Progenitor cell of endocrine pancreas (in vitro differentiated cells): ENCODE data around the gene LYPD5. TPM values are rescaled to one million over a fixed set of nuclear protein-coding genes. Genes with fewer than 3 reads are reported as not detected.
A peak's percentile ranks its signal among the peaks of the same experiment; 100 is the strongest.

Experiments
- DNase-seq: peaks from one replicate; pipeline ENCODE4 v3.0.0; 2021; ENCODE audit warnings: low spot score; ENCODE audit not compliant: unreplicated experiment
- H3K27ac Mint-ChIP-seq: 2 replicates; pipeline ENCODE4 v1.8.0; 2021; ENCODE audit warnings: mild to moderate bottlenecking, moderate library complexity, mixed read lengths
- H3K27me3 Mint-ChIP-seq: 2 replicates; pipeline ENCODE4 v1.8.0; 2021; ENCODE audit warnings: mixed read lengths
- H3K36me3 Mint-ChIP-seq: 2 replicates; pipeline ENCODE4 v1.8.0; 2022; ENCODE audit warnings: mixed read lengths; ENCODE audit not compliant: insufficient read depth
- H3K4me1 Mint-ChIP-seq: 2 replicates; pipeline ENCODE4 v1.8.0; 2021; ENCODE audit warnings: low read depth, mixed read lengths
- H3K4me3 Mint-ChIP-seq: 2 replicates; pipeline ENCODE4 v1.8.0; 2021; ENCODE audit warnings: low read depth, mild to moderate bottlenecking, moderate library complexity, mixed read lengths
- H3K9me3 Mint-ChIP-seq: 2 replicates; pipeline ENCODE4 v1.8.0; 2021; ENCODE audit warnings: low read depth, mixed read lengths
- total RNA-seq: library from RNA; stranded (reverse); gene quantifications from 2 replicates; pipeline ENCODE4 v1.2.1, GENCODE V29; 2021
- TF ChIP-seq, protein P1 (sequence below): fragments of 200-600 bp; sonication (generic); IDR thresholded peaks from one replicate; pipeline ENCODE4 v1.5.0; 2021; ENCODE audit warnings: antibody characterized with exemption, mild to moderate bottlenecking; ENCODE audit not compliant: unreplicated experiment

The LYPD5 gene
- total RNA-seq, 1 donor from 2014 or later = not detected

- peaks cover 2% of the 10 kb centered on the region for H3K4me1 Mint-ChIP-seq
- no peak for DNase-seq
- H3K4me3 Mint-ChIP-seq = no peak overlapping the region
- H3K36me3 Mint-ChIP-seq = no peaks in the 10 kb centered on the region
- peaks cover 22% of the 10 kb centered on the region for H3K27me3 Mint-ChIP-seq
- no peak overlapping the region for H3K27ac Mint-ChIP-seq
- no peaks in the 10 kb centered on the region for H3K9me3 Mint-ChIP-seq
- TF ChIP-seq, protein P1, sequence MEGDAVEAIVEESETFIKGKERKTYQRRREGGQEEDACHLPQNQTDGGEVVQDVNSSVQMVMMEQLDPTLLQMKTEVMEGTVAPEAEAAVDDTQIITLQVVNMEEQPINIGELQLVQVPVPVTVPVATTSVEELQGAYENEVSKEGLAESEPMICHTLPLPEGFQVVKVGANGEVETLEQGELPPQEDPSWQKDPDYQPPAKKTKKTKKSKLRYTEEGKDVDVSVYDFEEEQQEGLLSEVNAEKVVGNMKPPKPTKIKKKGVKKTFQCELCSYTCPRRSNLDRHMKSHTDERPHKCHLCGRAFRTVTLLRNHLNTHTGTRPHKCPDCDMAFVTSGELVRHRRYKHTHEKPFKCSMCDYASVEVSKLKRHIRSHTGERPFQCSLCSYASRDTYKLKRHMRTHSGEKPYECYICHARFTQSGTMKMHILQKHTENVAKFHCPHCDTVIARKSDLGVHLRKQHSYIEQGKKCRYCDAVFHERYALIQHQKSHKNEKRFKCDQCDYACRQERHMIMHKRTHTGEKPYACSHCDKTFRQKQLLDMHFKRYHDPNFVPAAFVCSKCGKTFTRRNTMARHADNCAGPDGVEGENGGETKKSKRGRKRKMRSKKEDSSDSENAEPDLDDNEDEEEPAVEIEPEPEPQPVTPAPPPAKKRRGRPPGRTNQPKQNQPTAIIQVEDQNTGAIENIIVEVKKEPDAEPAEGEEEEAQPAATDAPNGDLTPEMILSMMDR = no peak
Observed at GRCh38 chr19:43763473-43763939, 38.7 kb downstream of the LYPD5 start.

DNA sequence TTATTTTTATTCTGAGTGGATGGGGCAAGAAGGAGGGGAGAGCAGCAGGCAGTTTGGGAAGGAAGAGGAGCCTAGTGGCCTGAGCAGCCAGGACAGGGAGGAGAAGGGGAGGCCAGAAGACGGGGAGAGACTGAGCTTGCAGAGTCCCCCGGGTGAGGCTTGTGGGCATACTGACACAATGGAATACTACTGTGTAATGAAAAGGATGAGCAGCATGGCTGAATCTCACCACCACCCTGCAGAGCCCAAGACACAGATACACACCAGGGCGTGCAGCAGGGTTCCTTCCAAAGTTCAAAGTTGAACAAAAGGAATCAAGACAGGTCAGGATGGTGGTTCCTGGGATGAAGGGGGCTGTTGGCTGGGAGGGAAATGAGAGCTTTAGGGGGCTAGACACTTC is 39.4 kb downstream of the LYPD5 start:
- H3K4me3 Mint-ChIP-seq = no peak overlapping the region
- H3K9me3 Mint-ChIP-seq = no peaks in the 10 kb centered on the region
- no peaks in the 10 kb centered on the region for H3K4me1 Mint-ChIP-seq
- no peak overlapping the region for H3K27ac Mint-ChIP-seq
- no peaks in the 10 kb centered on the region for H3K36me3 Mint-ChIP-seq
- TF ChIP-seq, protein P1 = no peak
- DNase-seq = no peak
- H3K27me3 Mint-ChIP-seq = peaks cover 18% of the 10 kb centered on the region

GRCh38 chr19:43760941-43761340 is 41.3 kb downstream of the LYPD5 start:
- peaks cover 3% of the 10 kb centered on the region for H3K4me1 Mint-ChIP-seq
- DNase-seq = no peak
- H3K27me3 Mint-ChIP-seq = peaks cover 8% of the 10 kb centered on the region
- TF ChIP-seq, protein P1 = no peak
- H3K9me3 Mint-ChIP-seq = no peaks in the 10 kb centered on the region
- H3K4me3 Mint-ChIP-seq = no peak overlapping the region
- no peak overlapping the region for H3K27ac Mint-ChIP-seq
- no peaks in the 10 kb centered on the region for H3K36me3 Mint-ChIP-seq

DNA sequence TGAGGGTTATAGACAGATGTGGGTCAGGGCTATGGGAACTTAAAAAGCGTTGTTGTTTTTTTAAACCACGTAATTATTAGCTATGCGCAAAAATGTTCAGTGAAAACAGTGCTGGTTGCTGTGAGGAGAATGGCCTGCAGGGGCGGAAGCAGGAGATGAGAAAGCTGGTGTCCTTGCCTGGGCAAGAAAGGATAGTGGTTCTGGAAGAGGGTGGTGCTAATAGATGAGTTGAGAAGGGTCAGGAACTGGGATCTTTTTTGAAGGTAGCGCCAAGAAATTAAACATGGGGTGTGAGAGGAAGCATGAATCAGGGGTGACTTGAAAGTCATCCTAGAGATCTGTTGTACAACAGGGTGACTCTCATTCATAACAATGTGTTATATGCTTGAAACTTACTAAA is 42.7 kb downstream of the LYPD5 start:
- Mint-ChIP-seq H3K27me3 (peaks cover 4% of the 10 kb centered on the region), H3K27ac (no peak overlapping the region), H3K4me3 (no peak overlapping the region), H3K4me1 (peaks cover 4% of the 10 kb centered on the region), H3K9me3 (no peaks in the 10 kb centered on the region), H3K36me3 (no peaks in the 10 kb centered on the region)
- TF ChIP-seq, protein P1 = peak; percentile 19
- no peak for DNase-seq

DNA sequence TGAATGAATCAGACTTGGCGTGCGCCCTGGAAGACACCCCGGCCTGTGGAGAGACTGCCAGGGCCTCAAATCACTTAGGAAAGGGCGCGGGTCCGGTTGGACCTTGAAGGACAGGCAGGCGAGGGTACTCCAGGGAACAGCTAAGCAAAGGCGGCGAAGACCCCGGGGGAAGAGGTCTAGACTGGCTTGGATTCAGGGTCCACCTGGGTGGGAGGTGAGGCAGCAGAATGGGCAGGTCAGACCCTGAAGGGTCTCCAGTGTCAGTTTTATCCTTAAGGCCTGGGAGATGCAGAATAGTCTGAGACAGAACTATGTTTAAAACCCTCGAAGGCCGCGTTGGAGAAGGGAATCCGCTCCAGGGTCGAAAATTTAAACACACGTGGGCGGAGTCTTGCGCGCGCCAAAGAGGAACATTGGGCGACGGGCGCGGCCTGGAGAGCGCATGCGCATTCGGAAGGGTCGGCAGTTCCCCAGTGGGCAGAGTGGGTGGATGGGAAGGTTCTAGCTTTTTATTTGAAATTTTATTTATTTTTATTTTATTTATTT is 46.9 kb downstream of the LYPD5 start:
- TF ChIP-seq, protein P1 = no peak
- H3K27me3 Mint-ChIP-seq = no peaks in the 10 kb centered on the region
- peak; percentile 55 for DNase-seq
- peak overlapping the region; percentile 98 for H3K4me3 Mint-ChIP-seq
- H3K4me1 Mint-ChIP-seq = peaks cover 14% of the 10 kb centered on the region
- peak overlapping the region; percentile 99 for H3K27ac Mint-ChIP-seq
- peaks cover 4% of the 10 kb centered on the region for H3K36me3 Mint-ChIP-seq
- H3K9me3 Mint-ChIP-seq = no peaks in the 10 kb centered on the region
